ENCODE results near the gene ATP8B3.
A peak's percentile ranks its signal among the peaks of the same experiment; 100 is the strongest.
"Not testable (repeated sequence)": the region's sequence is repeated elsewhere in the genome, so short reads cannot be mapped to it uniquely, and the experiment has no call there.

Gene ATP8B3

DNA sequence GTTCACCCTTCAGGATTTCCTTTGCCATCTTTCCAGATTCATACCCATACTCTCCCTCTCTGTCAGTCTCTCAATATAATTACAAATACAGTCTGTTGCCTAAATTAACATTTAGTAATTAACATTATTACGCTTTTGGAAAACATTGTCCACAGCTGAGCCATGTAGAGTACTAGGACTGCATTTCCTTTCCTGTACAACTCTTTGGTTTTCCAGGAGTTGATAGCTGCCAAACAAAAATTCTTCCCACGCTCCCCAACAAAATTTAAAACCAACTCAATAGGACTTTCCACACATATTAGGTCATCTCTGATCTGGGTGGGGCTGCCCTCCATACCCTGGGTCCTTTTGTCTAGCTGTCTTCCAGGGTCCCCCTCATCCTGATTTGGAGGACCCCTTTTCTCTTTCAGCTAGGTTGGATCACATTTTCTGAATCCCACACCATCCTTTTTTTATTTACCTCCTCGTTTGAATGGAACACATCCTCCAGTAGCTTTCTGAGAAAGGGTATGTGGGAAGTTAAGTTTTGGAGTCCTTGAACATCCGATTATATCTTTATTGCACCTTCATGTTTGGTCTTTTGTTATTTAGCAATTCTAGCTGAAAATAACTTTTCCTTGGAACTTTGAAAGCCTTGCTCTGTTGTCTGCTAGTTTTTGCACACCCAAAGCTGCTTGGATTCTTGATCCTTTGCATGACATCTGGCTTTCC is 41.1 kb downstream of the ATP8B3 start:
- DNase-seq (ENCODE audit: low spot score): no peak

DNA sequence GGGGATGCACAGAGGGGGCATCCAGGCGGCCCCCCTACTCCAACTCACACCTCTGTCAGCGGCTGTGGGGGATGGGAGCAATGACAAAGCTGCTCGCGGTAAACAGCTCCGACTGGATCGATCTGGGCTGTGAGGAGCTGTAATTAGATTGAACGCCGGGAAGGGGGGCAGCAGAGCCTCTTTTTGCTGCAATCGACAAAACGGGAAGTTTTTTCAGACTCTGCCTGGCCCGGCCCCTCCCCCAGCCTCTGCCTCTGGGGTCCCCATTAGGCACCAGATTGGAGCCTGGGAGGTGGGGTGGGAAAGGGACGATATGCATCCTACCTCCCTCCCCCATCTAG is 42.5 kb downstream of the ATP8B3 start:
- DNase-seq (ENCODE audit: low spot score): no peak

DNA sequence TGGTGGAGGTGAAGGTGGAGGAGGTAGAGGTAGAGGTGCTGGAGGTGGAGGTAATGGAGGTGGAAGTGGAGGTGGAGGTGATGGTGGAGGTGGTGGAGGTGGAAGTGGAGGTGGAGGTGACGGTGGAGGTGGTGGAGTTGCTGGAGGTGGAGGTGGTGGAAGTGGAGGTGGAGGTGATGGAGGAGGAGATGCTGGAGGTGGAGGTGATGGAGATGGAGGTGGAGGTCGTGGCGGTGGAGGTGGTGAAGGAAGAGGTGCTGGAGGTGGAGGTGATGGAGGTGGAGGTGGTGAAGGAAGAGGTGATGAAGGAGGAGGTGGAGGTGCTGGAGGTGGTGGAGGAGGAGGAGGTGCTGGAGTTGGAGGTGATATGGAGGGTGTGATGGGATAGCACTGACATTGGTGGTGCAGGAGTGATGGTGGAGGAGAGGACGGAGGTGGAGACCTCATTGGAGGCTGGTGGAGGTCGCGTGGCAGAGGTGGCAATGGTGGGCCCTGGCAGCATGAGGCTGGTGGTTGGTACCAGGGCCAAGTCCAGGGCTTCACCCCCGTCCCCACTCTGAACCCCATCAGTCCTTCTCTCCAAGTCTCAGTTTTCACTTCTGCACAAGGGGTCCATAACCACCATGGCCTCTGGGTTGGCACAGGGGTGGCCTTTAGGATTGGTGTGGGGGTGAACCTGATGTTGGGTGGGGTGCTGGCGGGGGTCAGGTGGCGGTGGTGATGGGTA is 43.0 kb downstream of the ATP8B3 start:
- no peak for DNase-seq (ENCODE audit: low spot score)

DNA sequence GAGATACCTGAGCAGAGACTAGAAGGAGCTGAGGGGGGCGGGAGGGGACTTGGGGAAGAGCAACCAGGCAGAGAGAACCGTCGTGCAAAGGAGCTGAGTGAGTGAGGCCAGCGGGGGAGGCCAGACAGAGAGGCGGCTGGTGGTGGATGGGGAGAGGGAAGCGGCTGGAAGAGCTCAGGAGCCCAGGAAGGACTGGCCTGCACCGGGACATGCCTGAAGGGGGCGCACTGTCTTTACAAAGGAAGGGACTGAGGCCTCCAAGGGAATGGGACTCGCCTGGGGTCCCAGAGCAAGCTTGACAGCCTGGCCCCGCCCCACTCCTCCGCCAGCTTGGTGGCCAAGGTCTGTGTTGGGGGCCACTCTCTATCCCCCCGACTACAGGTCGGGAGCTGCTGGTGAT is 43.8 kb downstream of the ATP8B3 start:
- peak; percentile 15 for DNase-seq (ENCODE audit: low spot score)

DNA sequence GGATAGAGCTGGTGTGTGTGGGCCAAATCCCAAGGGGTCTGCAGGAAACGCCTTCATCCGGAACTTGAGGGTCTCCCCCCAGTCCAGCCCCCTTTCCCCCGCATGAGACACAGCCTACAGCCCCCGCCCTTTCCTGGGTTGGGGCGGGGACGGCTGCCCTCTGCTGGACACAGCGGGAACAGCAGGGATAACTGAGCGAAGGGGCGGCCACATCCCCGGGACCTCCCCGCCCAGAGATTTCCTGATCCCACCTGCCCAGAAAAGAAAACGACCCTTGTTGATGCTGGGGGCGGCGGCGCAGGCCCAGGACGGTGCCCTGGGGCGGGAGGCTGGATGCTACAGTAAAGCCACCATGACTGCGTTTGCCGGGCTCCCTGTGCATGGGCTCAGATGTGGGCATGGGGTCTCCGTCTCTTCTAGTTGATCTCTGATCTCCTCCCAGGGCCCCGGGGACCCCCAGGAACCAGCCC is 44.6 kb downstream of the ATP8B3 start:
- DNase-seq (ENCODE audit: low spot score): peak; percentile 58

DNA sequence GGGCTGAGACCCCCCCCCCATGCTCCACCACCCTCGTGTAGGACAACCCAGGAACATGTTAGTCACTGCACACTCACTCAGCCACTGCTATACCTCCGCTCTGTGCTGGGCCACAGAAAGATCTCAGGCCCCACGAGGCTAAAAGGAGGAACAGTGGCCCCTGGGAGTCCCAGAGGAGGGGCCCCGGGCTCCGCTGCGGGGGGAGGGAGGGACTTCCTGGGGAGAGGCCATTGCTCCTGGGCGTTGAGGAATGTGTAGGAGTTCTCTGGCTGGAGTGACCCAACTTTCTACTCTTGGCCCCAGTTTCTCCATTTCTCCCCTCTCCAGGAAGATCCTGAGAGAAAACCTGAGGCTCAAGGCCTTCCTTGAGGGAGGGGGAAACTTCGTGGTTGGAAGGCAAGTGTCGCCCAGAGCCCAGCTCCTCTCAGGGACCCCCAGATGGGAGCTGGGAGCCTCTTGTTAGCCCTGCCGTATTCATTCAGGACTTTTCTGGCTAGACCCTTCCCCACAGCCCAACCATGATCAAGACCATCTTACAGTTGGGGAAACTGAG is 45.2 kb downstream of the ATP8B3 start:
- DNase-seq (ENCODE audit: low spot score): no peak

GRCh38 chr19:1765904-1766799 is 45.9 kb downstream of the ATP8B3 start:
- DNase-seq (ENCODE audit: low spot score): no peak

GRCh38 chr19:1765232-1765903 is 46.7 kb downstream of the ATP8B3 start:
- no peak for DNase-seq (ENCODE audit: low spot score)

- no peak for DNase-seq (ENCODE audit: low spot score)
These were observed 47.3 kb downstream of the ATP8B3 start for GRCh38 chr19:1764729-1765128.

- DNase-seq (ENCODE audit: low spot score): no peak
These were observed 48.1 kb downstream of the ATP8B3 start for GRCh38 chr19:1763648-1764639.

- DNase-seq (ENCODE audit: low spot score): no peak
These were observed 49.6 kb downstream of the ATP8B3 start for GRCh38 chr19:1762243-1763117.

- no peak for DNase-seq (ENCODE audit: low spot score)
These were observed 50.4 kb downstream of the ATP8B3 start for GRCh38 chr19:1761528-1762242.

DNA sequence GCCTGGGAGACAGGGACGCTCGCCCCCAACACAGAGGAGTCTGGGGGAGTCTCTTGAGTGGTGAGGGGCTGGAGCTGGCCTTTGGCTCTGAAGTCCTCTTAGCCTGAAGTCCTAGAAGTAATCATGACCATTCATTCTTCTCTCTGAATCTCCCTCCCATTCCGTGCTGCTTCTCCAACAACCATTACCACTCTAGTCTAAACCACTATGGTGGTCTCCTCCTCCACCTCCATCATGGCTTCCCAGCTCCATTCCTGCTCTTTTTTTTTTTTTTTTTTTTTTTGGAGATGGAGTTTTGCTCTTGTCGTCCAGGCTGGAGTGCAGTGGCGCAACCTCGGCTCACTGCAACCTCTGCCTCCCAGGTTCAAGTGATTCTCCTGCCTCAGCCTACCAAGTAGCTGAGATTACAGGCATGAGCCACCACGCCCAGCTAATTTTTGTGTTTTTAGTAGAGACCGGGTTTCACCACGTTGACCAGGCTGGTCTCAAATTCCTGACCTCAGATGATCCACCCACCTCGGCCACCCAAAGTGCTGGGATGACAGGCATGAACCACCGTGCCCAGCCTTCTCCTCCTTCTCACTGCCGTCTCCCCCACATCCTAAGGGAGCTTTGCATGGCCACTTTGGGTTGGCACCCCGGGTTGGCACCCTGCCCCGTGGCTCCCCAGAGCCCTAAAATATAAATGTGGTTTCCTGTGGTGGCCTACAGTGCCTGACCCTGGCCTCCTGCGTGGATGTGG is 51.1 kb downstream of the ATP8B3 start:
- DNase-seq (ENCODE audit: low spot score): not testable (repeated sequence)

- no peak for DNase-seq (ENCODE audit: low spot score)
These were observed 52.1 kb downstream of the ATP8B3 start for GRCh38 chr19:1760020-1760419.

GRCh38 chr19:1758959-1759903 is 52.8 kb downstream of the ATP8B3 start:
- DNase-seq (ENCODE audit: low spot score): no peak

- no peak for DNase-seq (ENCODE audit: low spot score)
These were observed 53.9 kb downstream of the ATP8B3 start for GRCh38 chr19:1758231-1758577.
